Mammary epithelial cell (primary cell): Measurements from ENCODE around the gene CDKN2D.

Source experiments
- CTCF ChIP-seq, 2 donors: IDR thresholded peaks in 1 of 2; conservative IDR thresholded peaks in 1 of 2; 2 replicates each; pipeline ENCODE4 v1.5.1; 2011 to 2012; ENCODE audit warnings: inconsistent platforms in 2 of 2, low read length in 2 of 2, mild to moderate bottlenecking in 2 of 2, control low read depth in 1 of 2, low read depth in 1 of 2; ENCODE audit not compliant: insufficient read depth in 1 of 2; ENCODE audit errors: extremely low read depth in 1 of 2
- EZH2 ChIP-seq: IDR thresholded peaks from 2 replicates; pipeline ENCODE4 v1.6.1; 2012; ENCODE audit warnings: low read length, inconsistent platforms, borderline replicate concordance

GRCh38 chr19:10523135-10523636, 45.6 kb downstream of the CDKN2D start:
- no peak for TF ChIP-seq CTCF (conservative IDR thresholded peaks at IDR 0.05 in 1 of 2, IDR thresholded peaks at IDR 0.05 in 1 of 2; ENCODE audit: extremely low read depth in 1 of 2, insufficient read depth in 1 of 2, low read depth in 1 of 2, low read length in 2 of 2)
- no peak for TF ChIP-seq EZH2
